ENCODE results near the gene UBAC2.

The UBAC2 gene

DNA sequence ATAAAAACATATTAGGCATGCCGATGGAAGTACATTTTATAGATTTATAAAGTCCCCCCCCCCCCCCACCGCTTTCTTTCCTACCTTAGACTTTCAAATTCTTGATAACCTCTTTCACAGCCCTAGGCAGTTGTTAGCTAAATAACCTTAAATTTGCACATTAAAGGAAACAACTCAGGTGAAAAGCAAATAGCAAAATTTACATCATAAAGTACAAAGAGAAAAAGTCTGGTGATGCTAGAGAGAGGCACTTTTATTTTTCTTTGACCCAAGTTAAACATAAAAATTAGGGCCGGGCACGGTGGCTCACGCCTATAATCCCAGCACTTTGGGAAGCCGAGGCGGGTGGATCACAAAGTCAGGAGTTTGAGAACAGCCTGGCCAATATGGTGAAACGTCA, 15.0 kb upstream of the UBAC2 start:
- no peak for TF ChIP-seq CTCF (IDR thresholded peaks at IDR 0.05; ENCODE audit: low read depth, low read length)
- Histone ChIP-seq H3K27me3 (ENCODE audit: insufficient read depth, low read depth, severe bottlenecking) (no peaks in the 10 kb centered on the region), H3K4me3 (ENCODE audit: low read depth, low read length) (no peak overlapping the region), H3K9me3 (ENCODE audit: severe bottlenecking) (peaks cover 4% of the 10 kb centered on the region), H3K36me3 (no peaks in the 10 kb centered on the region), H3K27ac (no peak overlapping the region)
- DNase-seq, result no peak

DNA sequence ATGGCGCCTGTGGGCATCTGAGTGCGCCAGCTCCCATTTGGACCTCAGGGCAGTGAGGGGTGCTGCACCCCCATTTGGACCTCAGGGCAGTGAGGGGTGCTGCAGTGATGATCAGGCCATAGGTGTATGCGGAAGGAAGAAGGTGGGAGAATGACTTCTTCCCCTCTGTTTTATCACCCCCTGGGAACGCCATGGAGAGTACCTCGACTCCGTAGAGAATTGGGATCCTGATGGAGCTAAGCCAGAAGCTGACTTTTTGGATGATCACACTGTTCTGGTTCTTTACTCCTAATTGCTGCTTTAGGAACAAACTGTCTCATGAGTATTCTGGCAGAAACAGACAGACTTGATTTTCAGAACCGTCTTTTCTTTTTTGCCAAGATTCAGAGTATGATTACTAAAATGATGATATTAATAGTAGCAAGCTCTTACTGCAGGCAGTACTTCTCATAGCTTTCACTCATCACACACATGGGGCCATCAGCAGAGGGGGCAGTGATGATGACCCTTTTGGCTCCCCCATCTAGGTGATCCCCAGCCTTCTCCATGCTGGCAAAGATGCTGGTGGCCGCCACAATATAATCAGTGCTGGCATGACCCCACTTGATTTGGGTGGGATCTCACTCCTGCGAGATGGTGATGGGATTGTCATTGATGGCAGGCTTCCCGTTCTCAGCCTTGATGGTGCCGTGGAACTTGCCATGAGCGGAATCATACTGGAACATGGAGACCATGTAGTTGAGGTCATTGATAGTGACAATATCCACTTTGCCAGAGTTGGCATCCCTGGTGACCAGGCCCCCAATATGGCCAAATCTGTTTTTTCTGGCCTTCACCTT, 10.3 kb upstream of the UBAC2 start:
- Histone ChIP-seq H3K27ac (no peak overlapping the region), H3K36me3 (no peaks in the 10 kb centered on the region), H3K4me3 (ENCODE audit: low read depth, low read length) (no peak overlapping the region), H3K27me3 (ENCODE audit: insufficient read depth, low read depth, severe bottlenecking) (no peaks in the 10 kb centered on the region), H3K9me3 (ENCODE audit: severe bottlenecking) (no peaks in the 10 kb centered on the region)
- no peak for TF ChIP-seq CTCF (IDR thresholded peaks at IDR 0.05; ENCODE audit: low read depth, low read length)
- no peak for DNase-seq

DNA sequence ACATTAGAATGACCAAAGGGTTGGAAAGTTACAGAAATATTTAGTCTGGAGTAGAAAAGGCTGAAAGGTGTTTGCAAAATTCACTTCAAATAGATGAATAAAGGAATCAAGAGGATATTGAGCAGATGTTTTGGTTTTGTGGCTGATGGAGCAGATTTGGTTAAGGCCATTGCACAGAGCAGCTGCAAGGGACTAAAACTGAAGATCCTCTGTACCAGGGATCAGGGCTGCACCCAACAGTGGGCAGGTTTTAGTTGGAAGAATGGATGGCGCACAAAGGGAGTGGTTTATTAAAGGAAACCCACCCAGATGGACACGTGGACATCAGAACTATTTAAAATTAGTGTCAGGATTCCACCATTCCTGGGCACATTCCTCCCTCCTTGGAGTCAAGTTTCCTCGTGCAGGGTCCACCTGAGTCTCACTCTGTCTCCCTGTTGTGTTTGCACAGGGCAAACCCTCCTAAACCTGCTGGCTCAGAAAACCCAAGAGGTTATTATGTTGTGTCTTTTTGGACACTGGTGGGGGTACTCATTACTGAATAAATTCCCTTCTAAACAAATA, 9.2 kb upstream of the UBAC2 start:
- Histone ChIP-seq H3K27ac (no peak overlapping the region), H3K27me3 (ENCODE audit: insufficient read depth, low read depth, severe bottlenecking) (no peaks in the 10 kb centered on the region), H3K4me3 (ENCODE audit: low read depth, low read length) (no peak overlapping the region), H3K9me3 (ENCODE audit: severe bottlenecking) (no peaks in the 10 kb centered on the region), H3K36me3 (no peaks in the 10 kb centered on the region)
- TF ChIP-seq CTCF (IDR thresholded peaks at IDR 0.05; ENCODE audit: low read depth, low read length), result no peak
- DNase-seq, result no peak

DNA sequence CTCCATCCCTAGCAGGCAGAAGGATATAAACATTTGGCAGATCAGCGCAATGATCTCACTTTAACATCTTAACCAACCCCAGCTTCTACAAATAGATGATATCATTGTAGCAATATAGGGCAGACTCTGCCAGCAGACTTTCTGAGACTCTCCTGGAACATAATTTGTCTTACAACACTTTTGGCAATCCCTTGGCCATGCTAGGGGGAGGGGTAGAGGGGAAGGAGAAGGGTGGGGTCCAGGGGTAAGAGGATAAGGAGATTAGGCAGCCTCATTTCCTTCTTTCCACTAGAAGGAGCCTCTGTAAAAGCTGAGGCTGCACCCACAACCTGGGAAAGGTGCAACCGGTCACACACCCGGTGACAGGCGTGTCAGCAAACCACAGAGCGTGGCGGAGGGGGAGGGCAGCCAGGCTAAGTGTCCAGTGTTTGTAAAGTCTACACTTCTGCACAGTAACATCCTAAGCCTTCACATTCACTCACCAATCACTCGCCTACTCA, 8.7 kb upstream of the UBAC2 start:
- no peaks in the 10 kb centered on the region for H3K36me3 ChIP-seq
- H3K4me3 ChIP-seq (ENCODE audit: low read depth, low read length), result no peak overlapping the region
- no peaks in the 10 kb centered on the region for H3K27me3 ChIP-seq (ENCODE audit: insufficient read depth, low read depth, severe bottlenecking)
- no peak overlapping the region for H3K27ac ChIP-seq
- H3K9me3 ChIP-seq (ENCODE audit: severe bottlenecking), result no peaks in the 10 kb centered on the region
- peak; percentile 75 for DNase-seq
- TF ChIP-seq CTCF (IDR thresholded peaks at IDR 0.05; ENCODE audit: low read depth, low read length), result no peak

- peak; percentile 43; the same call in 1 of the 2 replicates for TF ChIP-seq CTCF (IDR thresholded peaks at IDR 0.05; ENCODE audit: low read depth, low read length)
- no peak overlapping the region for H3K27ac ChIP-seq
- DNase-seq, result no peak
- H3K4me3 ChIP-seq (ENCODE audit: low read depth, low read length), result no peak overlapping the region
- no peaks in the 10 kb centered on the region for H3K9me3 ChIP-seq (ENCODE audit: severe bottlenecking)
- H3K27me3 ChIP-seq (ENCODE audit: insufficient read depth, low read depth, severe bottlenecking), result no peaks in the 10 kb centered on the region
- H3K36me3 ChIP-seq, result no peaks in the 10 kb centered on the region
Measured at GRCh38 chr13:99192480-99192879, 8.2 kb upstream of the UBAC2 start.

Data from WERI-Rb-1 (cell line).